GM18909 (cell line): Measurements from ENCODE around the gene B3GALNT1.
A peak's percentile ranks its signal among the peaks of the same experiment; 100 is the strongest.

Source experiments
- ATAC-seq: cut with Tn5 transposase; IDR thresholded peaks from one replicate; pipeline ENCODE4 v1.9.1; 2021; ENCODE audit warnings: mild to moderate bottlenecking; ENCODE audit not compliant: unreplicated experiment, poor library complexity

The B3GALNT1 gene

GRCh38 chr3:161104561-161105551 lies at the start of gene B3GALNT1:
Gene B3GALNT1, minus strand, starts transcription at chr3:161105349. Its CDS starts 18,595 bp downstream, at chr3:161086754.
- peak; percentile 82 for ATAC-seq

- ATAC-seq, result no peak
Measured at GRCh38 chr3:161153480-161153879, 48.3 kb upstream of the B3GALNT1 start.

- no peak for ATAC-seq
Measured at GRCh38 chr3:161150001-161150525, 44.9 kb upstream of the B3GALNT1 start.

- no peak for ATAC-seq
Measured at GRCh38 chr3:161149529-161149928, 44.4 kb upstream of the B3GALNT1 start.

- no peak for ATAC-seq
Measured at GRCh38 chr3:161148832-161149475, 43.8 kb upstream of the B3GALNT1 start.

- no peak for ATAC-seq
Measured at GRCh38 chr3:161142486-161142885, 37.3 kb upstream of the B3GALNT1 start.

- no peak for ATAC-seq
Measured at GRCh38 chr3:161139686-161140085, 34.5 kb upstream of the B3GALNT1 start.

- ATAC-seq, result no peak
Measured at GRCh38 chr3:161137260-161137659, 32.1 kb upstream of the B3GALNT1 start.

GRCh38 chr3:161132391-161132790 lies 27.2 kb upstream of the B3GALNT1 start:
- ATAC-seq, result no peak

- no peak for ATAC-seq
Measured at GRCh38 chr3:161126495-161126894, 21.3 kb upstream of the B3GALNT1 start.

- no peak for ATAC-seq
Measured at GRCh38 chr3:161117646-161118045, 12.5 kb upstream of the B3GALNT1 start.

GRCh38 chr3:161108840-161109239 lies 3.7 kb upstream of the B3GALNT1 start:
- no peak for ATAC-seq

GRCh38 chr3:161107311-161107710 lies 2.2 kb upstream of the B3GALNT1 start:
- no peak for ATAC-seq

- no peak for ATAC-seq
Measured at GRCh38 chr3:161103776-161104385, 1.3 kb downstream of the B3GALNT1 start.

- ATAC-seq, result no peak
Measured at GRCh38 chr3:161101609-161102008, 3.5 kb downstream of the B3GALNT1 start.

- ATAC-seq, result no peak
Measured at GRCh38 chr3:161100994-161101393, 4.2 kb downstream of the B3GALNT1 start.

- peak; percentile 47 for ATAC-seq
Measured at GRCh38 chr3:161096771-161097367, 8.3 kb downstream of the B3GALNT1 start.

GRCh38 chr3:161093895-161094294 lies 11.3 kb downstream of the B3GALNT1 start:
- ATAC-seq, result no peak

- ATAC-seq, result no peak
Measured at GRCh38 chr3:161084277-161084676, 20.9 kb downstream of the B3GALNT1 start.

- no peak for ATAC-seq
Measured at GRCh38 chr3:161083131-161083530, 22.0 kb downstream of the B3GALNT1 start.
